Measurements from ENCODE around the gene TMOD3. TPM values are rescaled to one million over a fixed set of nuclear protein-coding genes. Genes with fewer than 3 reads are reported as not detected.
A peak's percentile ranks its signal among the peaks of the same experiment; 100 is the strongest.

TMOD3 gene
- total and polyA plus RNA-seq, 2 donors from 2014 or later = 8.9 to 49.0 TPM

GRCh38 chr15:51866751-51867150 is 37.3 kb downstream of the TMOD3 start:
- Histone ChIP-seq H3K27me3 (ENCODE audit: control insufficient read depth, insufficient read depth, low read length) (no peaks in the 10 kb centered on the region), H3K9ac (ENCODE audit: low read length in 3 of 3) (no peak overlapping the region), H3K36me3 (ENCODE audit: control insufficient read depth in 2 of 3, insufficient read depth in 3 of 3, low read length in 3 of 3) (peaks cover 4 to 13% (median 4%) of the 10 kb centered on the region in 3 donors), H3K4me3 (ENCODE audit: low read length in 3 of 3) (no peak overlapping the region), H3K9me3 (ENCODE audit: control insufficient read depth in 2 of 3, insufficient read depth in 1 of 3, low read length in 3 of 3) (no peaks in the 10 kb centered on the region), H3K27ac (ENCODE audit: low read depth in 2 of 2, low read length in 2 of 2) (peak overlapping the region; percentile 17 to 28), H3K4me1 (ENCODE audit: control insufficient read depth in 2 of 3, insufficient read depth in 2 of 3, low read depth in 1 of 3, low read length in 3 of 3) (peaks cover 0 to 9% (median 2%) of the 10 kb centered on the region in 3 donors)
- intact Hi-C loops (cut with DNase I) = no loop called here
- DNase-seq = no peak
- FAIRE-seq = no peak
- no peak for TF ChIP-seq CTCF (IDR thresholded peaks at IDR 0.05; ENCODE audit: borderline replicate concordance, extremely low read depth, insufficient read depth)

DNA sequence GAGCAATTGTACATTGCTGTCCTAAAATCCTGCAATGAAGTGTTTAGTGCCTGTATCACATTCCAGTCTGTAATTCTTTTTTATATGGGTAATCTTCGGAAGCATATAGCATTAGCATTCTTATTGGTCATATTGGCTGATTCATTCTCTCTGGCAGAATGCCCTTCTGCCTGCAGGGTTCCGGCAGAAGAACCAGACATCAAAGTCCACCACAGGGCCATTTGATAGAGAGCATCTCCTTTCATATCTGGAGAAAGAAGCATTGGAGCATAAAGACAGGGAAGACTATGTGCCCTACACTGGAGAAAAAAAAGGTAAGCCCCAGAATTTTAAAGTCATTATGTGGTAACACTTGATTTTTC is 39.6 kb downstream of the TMOD3 start:
- peaks cover 0 to 19% (median 7%) of the 10 kb centered on the region in 3 donors for H3K36me3 ChIP-seq (ENCODE audit: control insufficient read depth in 2 of 3, insufficient read depth in 3 of 3, low read length in 3 of 3)
- FAIRE-seq (no peak), DNase-seq (no peak)
- H3K4me3 ChIP-seq (ENCODE audit: low read length in 3 of 3) = no peak overlapping the region
- peak overlapping the region in 1 of 2 donors; percentile 20 for H3K27ac ChIP-seq (ENCODE audit: low read depth in 2 of 2, low read length in 2 of 2)
- intact Hi-C loops (cut with DNase I) = no loop called here
- no peak for TF ChIP-seq CTCF (IDR thresholded peaks at IDR 0.05; ENCODE audit: borderline replicate concordance, extremely low read depth, insufficient read depth)
- no peak overlapping the region for H3K9ac ChIP-seq (ENCODE audit: low read length in 3 of 3)
- no peaks in the 10 kb centered on the region for H3K27me3 ChIP-seq (ENCODE audit: control insufficient read depth, insufficient read depth, low read length)
- H3K9me3 ChIP-seq (ENCODE audit: control insufficient read depth in 2 of 3, insufficient read depth in 1 of 3, low read length in 3 of 3) = no peaks in the 10 kb centered on the region
- peaks cover 0 to 9% (median 0%) of the 10 kb centered on the region in 3 donors for H3K4me1 ChIP-seq (ENCODE audit: control insufficient read depth in 2 of 3, insufficient read depth in 2 of 3, low read depth in 1 of 3, low read length in 3 of 3)

DNA sequence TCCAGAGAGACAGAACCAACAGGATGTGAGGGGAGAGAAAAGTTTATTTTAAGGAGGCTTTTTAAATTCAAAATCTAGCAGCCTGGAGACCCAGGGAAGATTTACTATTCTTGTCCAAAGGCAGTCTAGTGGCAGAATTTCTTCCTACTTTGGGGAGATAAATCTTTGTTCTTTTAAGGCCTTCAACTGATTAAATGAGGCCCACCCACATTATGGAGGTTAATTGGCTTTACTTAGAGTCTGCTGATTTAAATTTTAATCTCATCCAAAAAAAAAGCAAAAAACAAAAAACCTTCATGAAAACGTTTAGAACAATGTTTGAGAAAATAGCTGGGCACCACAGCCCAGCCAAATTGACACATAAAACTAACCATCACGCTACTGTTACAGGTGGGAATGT is 41.3 kb downstream of the TMOD3 start:
- no peak for DNase-seq
- TF ChIP-seq CTCF (IDR thresholded peaks at IDR 0.05; ENCODE audit: borderline replicate concordance, extremely low read depth, insufficient read depth) = no peak
- H3K9me3 ChIP-seq (ENCODE audit: control insufficient read depth in 2 of 3, insufficient read depth in 1 of 3, low read length in 3 of 3) = no peaks in the 10 kb centered on the region
- H3K4me3 ChIP-seq (ENCODE audit: low read length in 3 of 3) = no peak overlapping the region
- H3K36me3 ChIP-seq (ENCODE audit: control insufficient read depth in 2 of 3, insufficient read depth in 3 of 3, low read length in 3 of 3) = peaks cover 0 to 19% (median 3%) of the 10 kb centered on the region in 3 donors
- intact Hi-C loops (cut with DNase I) = no loop called here
- FAIRE-seq = no peak
- no peaks in the 10 kb centered on the region for H3K27me3 ChIP-seq (ENCODE audit: control insufficient read depth, insufficient read depth, low read length)
- no peak overlapping the region for H3K27ac ChIP-seq (ENCODE audit: low read depth in 2 of 2, low read length in 2 of 2)
- peaks cover 0 to 17% (median 3%) of the 10 kb centered on the region in 3 donors for H3K4me1 ChIP-seq (ENCODE audit: control insufficient read depth in 2 of 3, insufficient read depth in 2 of 3, low read depth in 1 of 3, low read length in 3 of 3)
- no peak overlapping the region for H3K9ac ChIP-seq (ENCODE audit: low read length in 3 of 3)
